ENCODE data around the gene NBPF6.
"Not testable (repeated sequence)": the region's sequence is repeated elsewhere in the genome, so short reads cannot be mapped to it uniquely, and the experiment has no call there.

The NBPF6 gene

GRCh38 chr1:108478429-108479015 lies 28.4 kb downstream of the NBPF6 start:
- TF ChIP-seq CTCF (IDR thresholded peaks at IDR 0.05; ENCODE audit: insufficient read depth, low read depth, low read length, missing control alignments): no peak
- DNase-seq (ENCODE audit: low read depth): no peak
- H3K4me3 ChIP-seq (ENCODE audit: low read length): no peak overlapping the region

DNA sequence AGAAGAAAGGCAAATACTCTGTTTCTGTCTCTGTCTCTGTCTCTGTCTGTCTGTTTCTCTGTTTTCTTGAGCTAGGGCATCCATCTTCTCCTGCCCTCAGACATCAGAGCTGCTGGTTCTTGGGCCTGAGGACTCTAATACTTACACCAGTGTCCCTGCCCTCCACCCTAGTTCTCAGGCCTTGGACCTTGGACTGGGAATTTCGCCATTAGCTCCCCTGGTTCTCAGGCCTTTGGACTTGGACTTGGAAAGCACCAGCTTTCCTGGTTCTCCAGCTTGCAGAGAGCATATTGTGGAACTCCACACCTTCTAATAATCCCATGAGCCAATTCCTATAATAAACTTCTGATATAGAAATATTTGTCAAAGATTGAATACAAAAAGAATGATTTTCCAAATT lies 32.6 kb downstream of the NBPF6 start:
- no peak for DNase-seq (ENCODE audit: low read depth)
- no peak overlapping the region for H3K4me3 ChIP-seq (ENCODE audit: low read length)
- no peak for TF ChIP-seq CTCF (IDR thresholded peaks at IDR 0.05; ENCODE audit: insufficient read depth, low read depth, low read length, missing control alignments)

DNA sequence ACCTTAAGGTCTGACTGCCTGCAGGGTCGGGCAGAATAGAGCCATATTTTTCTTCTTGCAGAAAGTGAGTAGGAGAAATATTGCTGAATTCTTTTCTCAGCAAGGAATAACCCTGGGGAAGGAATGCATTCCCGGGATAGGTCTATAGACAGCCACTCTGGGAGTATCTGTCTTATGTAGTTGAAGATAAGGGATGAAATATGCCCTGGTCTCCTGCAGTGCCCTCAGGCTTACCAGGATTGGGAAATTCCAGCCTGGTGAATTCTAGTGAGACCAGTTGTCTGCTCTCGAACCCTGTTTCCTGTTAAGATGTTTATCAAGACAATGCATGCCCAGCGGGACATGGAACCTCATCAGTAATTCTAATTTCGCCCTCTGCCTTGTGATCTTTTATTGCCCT lies 35.8 kb downstream of the NBPF6 start:
- DNase-seq (ENCODE audit: low read depth); H3K4me3 ChIP-seq (ENCODE audit: low read length): not testable (repeated sequence)

- not testable (repeated sequence) for H3K4me3 ChIP-seq (ENCODE audit: low read length); DNase-seq (ENCODE audit: low read depth)
Measured at GRCh38 chr1:108486707-108487106, 36.6 kb downstream of the NBPF6 start.

- not testable (repeated sequence) for H3K4me3 ChIP-seq (ENCODE audit: low read length); DNase-seq (ENCODE audit: low read depth)
Measured at GRCh38 chr1:108495008-108495407, 44.9 kb downstream of the NBPF6 start.

GRCh38 chr1:108496856-108497255 lies 46.7 kb downstream of the NBPF6 start:
- H3K4me3 ChIP-seq (ENCODE audit: low read length); DNase-seq (ENCODE audit: low read depth): not testable (repeated sequence)

DNA sequence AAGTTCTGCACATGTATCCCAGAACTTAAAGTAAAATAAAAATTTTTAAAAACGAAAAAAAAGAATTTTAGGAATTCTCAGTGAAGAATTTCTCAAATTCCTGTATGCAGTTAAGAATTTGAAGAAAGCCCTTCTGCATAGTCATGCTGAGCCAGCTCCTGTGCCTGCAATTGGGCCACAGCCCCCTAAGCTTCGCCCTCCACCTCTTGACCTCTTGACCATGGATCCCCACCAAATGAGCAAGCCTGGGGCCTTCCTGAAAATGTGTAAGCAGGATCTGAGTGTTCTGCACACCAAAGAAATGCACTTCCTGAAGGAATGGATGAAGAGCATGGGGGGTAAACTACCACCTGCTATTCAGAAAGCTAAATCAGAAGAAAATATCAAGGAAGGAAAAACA lies 52.0 kb downstream of the NBPF6 start:
- no peak overlapping the region for H3K4me3 ChIP-seq (ENCODE audit: low read length)
- no peak for DNase-seq (ENCODE audit: low read depth)
- TF ChIP-seq CTCF (IDR thresholded peaks at IDR 0.05; ENCODE audit: insufficient read depth, low read depth, low read length, missing control alignments): no peak

DNA sequence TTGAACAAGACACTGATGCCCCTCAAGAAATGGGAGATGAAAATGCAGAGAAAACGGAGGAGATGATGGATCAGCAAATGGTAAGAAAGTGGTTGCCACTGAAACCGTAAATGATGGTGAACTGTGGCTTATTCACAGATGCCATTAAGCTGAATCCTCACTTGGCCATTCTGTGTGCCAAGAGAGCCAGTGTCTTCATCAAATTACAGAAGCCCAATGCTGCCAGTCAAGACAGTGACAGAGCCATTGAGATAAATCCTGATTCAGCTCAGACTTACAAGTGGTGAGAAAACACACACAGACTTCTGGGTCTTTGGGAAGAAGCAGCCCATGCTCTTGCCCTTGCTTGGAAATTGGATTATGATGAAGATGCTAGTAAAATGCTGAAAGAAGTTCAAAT lies 52.5 kb downstream of the NBPF6 start:
- no peak for TF ChIP-seq CTCF (IDR thresholded peaks at IDR 0.05; ENCODE audit: insufficient read depth, low read depth, low read length, missing control alignments)
- DNase-seq (ENCODE audit: low read depth): peak; percentile 1
- H3K4me3 ChIP-seq (ENCODE audit: low read length): no peak overlapping the region

DNA sequence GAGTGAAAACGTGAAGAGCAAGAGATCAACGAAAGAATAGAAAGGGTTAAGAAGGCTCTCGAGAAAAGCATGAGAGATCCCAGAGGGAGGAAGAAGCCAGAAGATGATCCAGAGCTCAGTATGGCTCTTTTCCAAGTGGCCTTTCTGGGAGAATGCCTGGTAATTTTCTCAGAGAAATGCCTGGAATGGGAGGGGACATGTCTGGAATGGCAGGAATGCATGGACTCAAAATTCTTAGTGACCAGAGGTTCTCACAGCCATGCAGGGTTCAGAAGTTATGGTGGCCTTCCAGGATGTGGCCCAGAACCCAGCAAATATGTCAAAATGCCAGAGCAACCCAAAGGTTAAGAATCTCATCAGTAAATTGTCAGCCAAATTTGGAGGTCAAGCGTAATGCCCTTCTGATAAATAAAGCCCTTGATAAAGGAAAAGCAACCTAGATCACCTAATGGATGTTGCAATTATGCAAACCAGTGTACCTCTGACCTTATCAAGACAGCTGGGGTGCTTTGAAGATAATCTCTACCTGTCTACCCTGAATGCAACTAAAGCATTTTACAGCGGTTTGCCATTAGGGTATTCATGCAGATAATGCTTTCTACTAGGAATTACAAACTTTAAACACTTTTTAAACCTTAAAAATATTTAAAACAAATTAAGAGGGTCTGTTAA lies 53.1 kb downstream of the NBPF6 start:
- TF ChIP-seq CTCF (IDR thresholded peaks at IDR 0.05; ENCODE audit: insufficient read depth, low read depth, low read length, missing control alignments): no peak
- no peak overlapping the region for H3K4me3 ChIP-seq (ENCODE audit: low read length)
- no peak for DNase-seq (ENCODE audit: low read depth)

Data from epithelial cell of esophagus (primary cell).